HEK293 (cell line): Measurements from ENCODE around the gene VDAC1.

Source experiments
- CTCF ChIA-PET: fragments of 350-600 bp; formaldehyde crosslinking; extraction: SDS; loops from one replicate; lab custom pipeline; 2021; ENCODE audit warnings: antibody characterized with exemption; lab: Yijun Ruan, JAX
- POLR2A ChIA-PET: fragments of 300-600 bp; formaldehyde crosslinking; extraction: SDS; loops from one replicate; lab custom pipeline; 2020; ENCODE audit warnings: antibody characterized with exemption, inconsistent platforms; lab: Yijun Ruan, JAX
- H3K27ac ChIP-seq: fragments of 200-500 bp; sonication (Bioruptor generic); 2 replicates; pipeline ENCODE4 v1.5.1; 2014; ENCODE audit warnings: low read depth, low read length, control low read depth, inconsistent platforms; ENCODE audit errors: extremely low read depth
- H3K36me3 ChIP-seq, 2 experiments: fragments of 200-500 bp in 1 of 2; sonication (Bioruptor generic) in 1 of 2; 1 replicate in 1 of 2; 2 replicates in 1 of 2; pipeline ENCODE4 v1.5.1; 2014 to 2017; ENCODE audit warnings: inconsistent platforms in 2 of 2, low read length in 2 of 2; ENCODE audit not compliant: control insufficient read depth in 2 of 2, insufficient read depth in 1 of 2
- H3K4me1 ChIP-seq: fragments of 200-500 bp; sonication (Bioruptor generic); 2 replicates; pipeline ENCODE4 v1.5.1; 2014; ENCODE audit warnings: mild to moderate bottlenecking, low read length, inconsistent platforms; ENCODE audit not compliant: control insufficient read depth, insufficient read depth
- H3K4me3 ChIP-seq: 2 replicates; pipeline ENCODE4 v1.5.1; 2011; ENCODE audit warnings: low read depth, mild to moderate bottlenecking, control low read depth, low read length, moderate library complexity
- H3K9me3 ChIP-seq: fragments of 200-500 bp; sonication (Bioruptor generic); 2 replicates; pipeline ENCODE4 v1.5.1; 2014; ENCODE audit warnings: low read depth, low read length, inconsistent platforms; ENCODE audit not compliant: control insufficient read depth, insufficient read depth
- CTCF ChIP-seq: fragments of 450-650 bp; formaldehyde crosslinking; IDR thresholded peaks from 2 replicates; pipeline ENCODE4 v1.5.1; 2016; ENCODE audit warnings: missing biosample characterization, missing genetic modification characterization
- INSM2 ChIP-seq: fragments of 450-650 bp; formaldehyde crosslinking; IDR thresholded peaks from 2 replicates; pipeline ENCODE4 v1.5.1; 2016; ENCODE audit warnings: missing biosample characterization, missing genetic modification characterization
- PRDM10 ChIP-seq: fragments of 450-650 bp; formaldehyde crosslinking; IDR thresholded peaks from 2 replicates; pipeline ENCODE4 v1.5.1; 2016; ENCODE audit warnings: missing biosample characterization, missing genetic modification characterization
- PRDM4 ChIP-seq: fragments of 450-650 bp; formaldehyde crosslinking; IDR thresholded peaks from 2 replicates; pipeline ENCODE4 v1.5.1; 2017; ENCODE audit warnings: missing biosample characterization, missing genetic modification characterization
- REST ChIP-seq: fragments of 450-650 bp; formaldehyde crosslinking; IDR thresholded peaks from 2 replicates; pipeline ENCODE4 v1.5.1; 2016; ENCODE audit warnings: missing biosample characterization, missing genetic modification characterization
- ZNF169 ChIP-seq: fragments of 450-650 bp; formaldehyde crosslinking; IDR thresholded peaks from 2 replicates; pipeline ENCODE4 v1.5.1; 2016; ENCODE audit warnings: missing biosample characterization, missing genetic modification characterization
- ZNF223 ChIP-seq: fragments of 450-650 bp; formaldehyde crosslinking; IDR thresholded peaks from 2 replicates; pipeline ENCODE4 v1.5.1; 2016; ENCODE audit warnings: missing biosample characterization, missing genetic modification characterization
- ZNF311 ChIP-seq: fragments of 450-650 bp; formaldehyde crosslinking; IDR thresholded peaks from 2 replicates; pipeline ENCODE4 v1.5.1; 2017; ENCODE audit warnings: missing biosample characterization, missing genetic modification characterization, borderline replicate concordance
- ZNF394 ChIP-seq: fragments of 450-650 bp; formaldehyde crosslinking; IDR thresholded peaks from 2 replicates; pipeline ENCODE4 v1.5.1; 2016; ENCODE audit warnings: missing biosample characterization, missing genetic modification characterization, mild to moderate bottlenecking, moderate library complexity, borderline replicate concordance
- ZNF623 ChIP-seq: fragments of 450-650 bp; formaldehyde crosslinking; IDR thresholded peaks from 2 replicates; pipeline ENCODE4 v1.5.1; 2016; ENCODE audit warnings: missing biosample characterization, missing genetic modification characterization
- ZNF664 ChIP-seq: fragments of 450-650 bp; formaldehyde crosslinking; IDR thresholded peaks from 2 replicates; pipeline ENCODE4 v1.5.1; 2016; ENCODE audit warnings: missing biosample characterization, missing genetic modification characterization
- ZSCAN18 ChIP-seq: fragments of 450-650 bp; formaldehyde crosslinking; IDR thresholded peaks from 2 replicates; pipeline ENCODE4 v1.5.1; 2016; ENCODE audit warnings: missing biosample characterization, missing genetic modification characterization

The VDAC1 gene

GRCh38 chr5:133983674-133984073 lies 21.1 kb downstream of the VDAC1 start (continued):
- TF ChIP-seq PRDM4 (tag by site-specific recombination) (no peak), ZSCAN18 (no peak)
- TF ChIP-seq, all 188 proteins: peak for 3

- CTCF ChIA-PET, result interaction anchor here (0.6 to 1.0 kb wide), 3 partner anchors 12 to 693 kb away, joined by 3 read pairs; no protein-coding TSS in a partner anchor
- no peaks in the 10 kb centered on the region for H3K9me3 ChIP-seq
- TF ChIP-seq ZNF394 (tag by site-specific recombination) (no peak), ZNF623 (tag by site-specific recombination) (no peak), ZNF169 (tag by site-specific recombination) (no peak), REST (tag by site-specific recombination) (no peak), ZNF311 (tag by site-specific recombination) (no peak)
- TF ChIP-seq, all 188 proteins: peak for 0
- Histone ChIP-seq H3K36me3 (peaks cover 75 to 83% of the 10 kb centered on the region in 2 experiments), H3K27ac (no peak overlapping the region), H3K4me3 (no peak overlapping the region), H3K4me1 (no peaks in the 10 kb centered on the region; the same call in 1 of the 2 replicates)
- POLR2A ChIA-PET, result no interaction called here
These were observed 23.1 kb downstream of the VDAC1 start for GRCh38 chr5:133981714-133982113.

- CTCF ChIA-PET, result interaction anchor here (0.8 to 2.6 kb wide), 7 partner anchors 10 to 226 kb away, joined by 3 to 14 read pairs (median 3); no protein-coding TSS in a partner anchor
- H3K36me3 ChIP-seq, result peaks cover 68 to 81% of the 10 kb centered on the region in 2 experiments
These were observed 24.1 kb downstream of the VDAC1 start for GRCh38 chr5:133980652-133981051.

More at GRCh38 chr5:133980652-133981051, 24.1 kb downstream of the VDAC1 start:
- H3K27ac ChIP-seq, result no peak overlapping the region
- no peaks in the 10 kb centered on the region for H3K4me1 ChIP-seq
- no peak for TF ChIP-seq PRDM10 (tag by site-specific recombination)
- TF ChIP-seq INSM2, result no peak
- no peak for TF ChIP-seq CTCF (tag by site-specific recombination)
- TF ChIP-seq ZNF223 (tag by site-specific recombination), result no peak
- TF ChIP-seq ZNF664, result no peak
- no peaks in the 10 kb centered on the region for H3K9me3 ChIP-seq
- POLR2A ChIA-PET, result no interaction called here
- no peak overlapping the region for H3K4me3 ChIP-seq
